SU-DHL-6 (cell line): ENCODE results near the gene DTNBP1.

Experiments used
- H2AFZ ChIP-seq: fragments of 200-600 bp; sonication (generic); 2 replicates; pipeline ENCODE4 v1.6.1; 2014; ENCODE audit warnings: low read depth, mild to moderate bottlenecking, moderate library complexity, mixed read lengths, antibody characterized with exemption, low read length; ENCODE audit not compliant: severe bottlenecking
- H3F3A ChIP-seq: fragments of 200-600 bp; shearing (Covaris generic); 2 replicates; pipeline ENCODE4 v1.6.0; 2016; ENCODE audit warnings: antibody characterized with exemption, mild to moderate bottlenecking; ENCODE audit not compliant: insufficient read depth
- H3K27ac ChIP-seq: fragments of 200-600 bp; sonication (generic); 2 replicates; pipeline ENCODE4 v1.5.1; 2016; ENCODE audit warnings: low read depth, mild to moderate bottlenecking, low read length, moderate library complexity, mixed read lengths
- H3K27me3 ChIP-seq: fragments of 200-600 bp; sonication (generic), shearing (Covaris generic); 2 replicates; pipeline ENCODE4 v1.6.0; 2014; ENCODE audit warnings: mild to moderate bottlenecking, low read length
- H3K36me3 ChIP-seq: fragments of 200-600 bp; sonication (generic); 2 replicates; pipeline ENCODE4 v1.6.1; 2014; ENCODE audit warnings: mild to moderate bottlenecking, low read length, mixed read lengths
- H3K4me2 ChIP-seq: fragments of 300-600, 200-600 bp; shearing (Covaris generic), sonication (generic); 2 replicates; pipeline ENCODE4 v1.6.0; 2014; ENCODE audit warnings: low read length, low read depth, mild to moderate bottlenecking; ENCODE audit not compliant: poor library complexity, severe bottlenecking
- H3K4me3 ChIP-seq: fragments of 200-600 bp; sonication (generic); 2 replicates; pipeline ENCODE4 v1.5.1; 2014; ENCODE audit warnings: antibody characterized with exemption, low read length, mild to moderate bottlenecking, mixed read lengths; ENCODE audit not compliant: insufficient read depth, poor library complexity, severe bottlenecking
- H3K79me2 ChIP-seq: fragments of 200-600 bp; sonication (generic); 2 replicates; pipeline ENCODE4 v1.6.1; 2014; ENCODE audit warnings: mild to moderate bottlenecking, low read length, moderate library complexity; ENCODE audit not compliant: insufficient read depth
- H3K9ac ChIP-seq: fragments of 200-600 bp; sonication (generic); 2 replicates; pipeline ENCODE4 v1.7.0; 2014; ENCODE audit warnings: mild to moderate bottlenecking, low read length
- H3K9me2 ChIP-seq: fragments of 200-600 bp; sonication (generic); replicated peaks from 2 replicates; pipeline ENCODE4 v1.6.1; 2014; ENCODE audit warnings: low read length; ENCODE audit not compliant: insufficient read depth
- H3K9me3 ChIP-seq: fragments of 200-600 bp; sonication (generic); 2 replicates; pipeline ENCODE4 v1.6.1; 2014; ENCODE audit warnings: low read length, mixed read lengths; ENCODE audit not compliant: insufficient read depth
- H4K20me1 ChIP-seq: fragments of 200-600 bp; sonication (generic); 2 replicates; pipeline ENCODE4 v1.6.1; 2014; ENCODE audit warnings: low read depth, mild to moderate bottlenecking, antibody characterized with exemption, low read length, moderate library complexity, mixed read lengths
- CTCF ChIP-seq: fragments of 200-600 bp; sonication (generic); IDR thresholded peaks from one replicate; pipeline ENCODE4 v1.5.1; 2017; ENCODE audit warnings: antibody characterized with exemption, mild to moderate bottlenecking, low read length, moderate library complexity; ENCODE audit not compliant: insufficient read depth, poor library complexity, severe bottlenecking
- EZH2phosphoT487 ChIP-seq: fragments of 200-600 bp; sonication (generic), shearing (Covaris generic); conservative IDR thresholded peaks from 2 replicates; pipeline ENCODE4 v1.6.1; 2018; ENCODE audit warnings: mild to moderate bottlenecking, antibody characterized with exemption, low read length, moderate library complexity, mixed read lengths

DTNBP1 gene

GRCh38 chr6:15510536-15511247, 152.1 kb downstream of the DTNBP1 start:
- no peak overlapping the region for H3K4me2 ChIP-seq
- no peak overlapping the region for H3K27ac ChIP-seq
- H4K20me1 ChIP-seq, result no peaks in the 10 kb centered on the region
- no peak overlapping the region for H2AFZ ChIP-seq
- H3K79me2 ChIP-seq, result no peaks in the 10 kb centered on the region
- no peak overlapping the region for H3K4me3 ChIP-seq
- no peaks in the 10 kb centered on the region for H3K27me3 ChIP-seq
- no peaks in the 10 kb centered on the region for H3F3A ChIP-seq
- H3K9ac ChIP-seq, result no peak overlapping the region
- no peaks in the 10 kb centered on the region for H3K9me2 ChIP-seq
- TF ChIP-seq CTCF (no peak), EZH2phosphoT487 (no peak)
- H3K9me3 ChIP-seq, result no peaks in the 10 kb centered on the region
- no peaks in the 10 kb centered on the region for H3K36me3 ChIP-seq

- Histone ChIP-seq H3K9me2 (no peaks in the 10 kb centered on the region), H2AFZ (no peak overlapping the region), H3K27ac (no peak overlapping the region), H3K9me3 (no peaks in the 10 kb centered on the region), H3K9ac (no peak overlapping the region), H3K4me3 (no peak overlapping the region), H4K20me1 (no peaks in the 10 kb centered on the region), H3K36me3 (no peaks in the 10 kb centered on the region), H3K27me3 (no peaks in the 10 kb centered on the region), H3K79me2 (no peaks in the 10 kb centered on the region), H3K4me2 (no peak overlapping the region), H3F3A (no peaks in the 10 kb centered on the region)
- no peak for TF ChIP-seq EZH2phosphoT487
- no peak for TF ChIP-seq CTCF
Measured at GRCh38 chr6:15510121-15510520, 152.7 kb downstream of the DTNBP1 start.

DNA sequence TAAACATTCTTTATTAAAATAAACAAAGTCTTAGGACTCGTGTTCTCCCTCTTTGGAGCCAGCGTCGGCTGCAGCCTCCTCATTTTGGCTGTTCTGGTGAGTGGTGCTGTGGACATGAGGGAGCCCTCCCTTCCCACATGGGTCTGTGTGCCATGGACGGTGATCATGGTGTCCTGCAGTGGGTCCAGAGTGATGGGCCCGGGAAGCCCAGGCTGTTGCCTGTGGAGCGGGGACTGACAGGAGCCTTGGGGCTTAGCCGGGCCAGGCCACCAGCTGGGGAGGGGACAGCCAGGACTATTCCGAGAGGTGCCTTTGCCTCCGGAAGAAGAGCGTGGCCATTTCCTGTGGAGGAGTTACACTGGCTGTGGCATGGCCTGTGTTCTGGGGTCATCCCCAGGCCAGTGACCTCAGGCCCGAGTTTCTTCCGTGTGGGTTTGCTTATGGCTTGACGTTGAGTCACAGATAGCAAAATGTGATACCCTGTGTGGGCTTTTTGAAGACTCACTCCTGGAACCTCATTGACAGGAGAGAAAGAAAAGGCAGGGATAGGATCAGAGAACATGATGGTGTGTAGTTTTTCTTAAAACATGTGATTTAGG, 153.4 kb downstream of the DTNBP1 start:
- Histone ChIP-seq H3K4me2 (no peak overlapping the region), H3K9me3 (no peaks in the 10 kb centered on the region), H4K20me1 (no peaks in the 10 kb centered on the region), H3K9me2 (no peaks in the 10 kb centered on the region), H2AFZ (no peak overlapping the region), H3K27me3 (no peaks in the 10 kb centered on the region), H3K36me3 (no peaks in the 10 kb centered on the region), H3K4me3 (no peak overlapping the region), H3K27ac (no peak overlapping the region), H3K9ac (no peak overlapping the region), H3K79me2 (no peaks in the 10 kb centered on the region), H3F3A (no peaks in the 10 kb centered on the region)
- TF ChIP-seq CTCF (no peak), EZH2phosphoT487 (no peak)
